GM21737 (cell line): ENCODE results near the gene CASP8.

Source experiments
- ATAC-seq: cut with Tn5 transposase; IDR thresholded peaks from one replicate; pipeline ENCODE4 v1.9.1; 2021; ENCODE audit warnings: mild to moderate bottlenecking, moderate library complexity; ENCODE audit not compliant: unreplicated experiment

The CASP8 gene

GRCh38 chr2:201322772-201323171, 62.4 kb downstream of the CASP8 start:
- no peak for ATAC-seq

- ATAC-seq, result no peak
Observed at GRCh38 chr2:201327678-201328077, 67.3 kb downstream of the CASP8 start.

DNA sequence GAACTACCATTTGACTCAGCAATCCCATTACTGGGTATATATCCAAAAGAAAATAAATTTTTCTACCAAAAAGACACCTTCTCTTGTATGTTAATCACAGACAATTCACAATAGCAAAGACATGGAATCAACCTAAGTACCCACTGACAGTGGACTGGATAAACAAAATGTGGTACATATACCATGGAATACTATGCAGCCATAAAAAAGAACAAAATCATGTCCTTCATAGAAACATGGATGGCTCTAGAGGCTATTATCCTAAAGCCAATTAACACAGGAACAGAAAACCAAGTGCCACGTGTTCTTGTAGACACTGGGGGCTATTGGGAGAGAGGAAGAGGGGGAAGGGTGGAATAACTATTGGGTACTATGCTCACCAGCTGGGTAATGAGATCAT, 69.1 kb downstream of the CASP8 start:
- ATAC-seq, result no peak
